ENCODE data around the gene ZC3HAV1.
A peak's percentile ranks its signal among the peaks of the same experiment; 100 is the strongest.
"Not testable (repeated sequence)": the region's sequence is repeated elsewhere in the genome, so short reads cannot be mapped to it uniquely, and the experiment has no call there.

Gene ZC3HAV1

GRCh38 chr7:139109983-139110411, 477 bp upstream of the ZC3HAV1 start:
- Histone ChIP-seq H3K27ac (ENCODE audit: low read length) (peak overlapping the region; percentile 97), H3K4me1 (ENCODE audit: insufficient read depth, low read length) (peaks cover 43% of the 10 kb centered on the region), H3K27me3 (ENCODE audit: insufficient read depth, low read length, poor library complexity) (no peaks in the 10 kb centered on the region), H3K4me2 (ENCODE audit: insufficient read depth, low read length) (peak overlapping the region; percentile 75), H3K9ac (ENCODE audit: low read depth, low read length) (peak overlapping the region; percentile 98), H3K79me2 (ENCODE audit: insufficient read depth, low read length) (peaks cover 53% of the 10 kb centered on the region), H3K36me3 (ENCODE audit: insufficient read depth, low read length) (peaks cover 38% of the 10 kb centered on the region), H3K9me3 (ENCODE audit: insufficient read depth, low read length, severe bottlenecking) (no peaks in the 10 kb centered on the region), H4K20me1 (ENCODE audit: insufficient read depth, low read length) (peaks cover 28% of the 10 kb centered on the region), H3K4me3 (ENCODE audit: low read depth in 1 of 2, low read length in 2 of 2) (peak overlapping the region; percentile 82 to 96; a peak in 3 of 4 replicates), H2AFZ (ENCODE audit: low read depth, low read length) (peak overlapping the region; percentile 90)
- ATAC-seq (ENCODE audit: insufficient read depth, low read depth) (no peak; the same call in 2 of the 3 replicates), DNase-seq (no peak)
- TF ChIP-seq CTCF (IDR thresholded peaks at IDR 0.05; ENCODE audit: borderline replicate concordance, extremely low read depth, low read length, poor library complexity, severe bottlenecking) (no peak), EZH2 (IDR thresholded peaks at IDR 0.05; ENCODE audit: borderline replicate concordance, low read depth, low read length, severe bottlenecking) (no peak)

- DNase-seq (peak; percentile 51), ATAC-seq (ENCODE audit: insufficient read depth, low read depth) (peak; percentile 11; the same call in 2 of the 3 replicates)
- peak overlapping the region; percentile 75 for H3K4me2 ChIP-seq (ENCODE audit: insufficient read depth, low read length)
- no peaks in the 10 kb centered on the region for H3K27me3 ChIP-seq (ENCODE audit: insufficient read depth, low read length, poor library complexity)
- H3K4me1 ChIP-seq (ENCODE audit: insufficient read depth, low read length) = peaks cover 53% of the 10 kb centered on the region
- H3K9me3 ChIP-seq (ENCODE audit: insufficient read depth, low read length, severe bottlenecking) = no peaks in the 10 kb centered on the region
- peaks cover 67% of the 10 kb centered on the region for H3K79me2 ChIP-seq (ENCODE audit: insufficient read depth, low read length)
- TF ChIP-seq CTCF (IDR thresholded peaks at IDR 0.05; ENCODE audit: borderline replicate concordance, extremely low read depth, low read length, poor library complexity, severe bottlenecking) (no peak), EZH2 (IDR thresholded peaks at IDR 0.05; ENCODE audit: borderline replicate concordance, low read depth, low read length, severe bottlenecking) (no peak)
- H3K27ac ChIP-seq (ENCODE audit: low read length) = peak overlapping the region; percentile 97
- peak overlapping the region; percentile 98 for H3K9ac ChIP-seq (ENCODE audit: low read depth, low read length)
- H3K4me3 ChIP-seq (ENCODE audit: low read depth in 1 of 2, low read length in 2 of 2) = peak overlapping the region; percentile 82 to 96
- peaks cover 40% of the 10 kb centered on the region for H3K36me3 ChIP-seq (ENCODE audit: insufficient read depth, low read length)
- H4K20me1 ChIP-seq (ENCODE audit: insufficient read depth, low read length) = peaks cover 31% of the 10 kb centered on the region
- peak overlapping the region; percentile 48; the same call in 1 of the 2 replicates for H2AFZ ChIP-seq (ENCODE audit: low read depth, low read length)
These were observed 993 bp downstream of the ZC3HAV1 start for GRCh38 chr7:139108266-139109187.

- Histone ChIP-seq H3K9me3 (ENCODE audit: insufficient read depth, low read length, severe bottlenecking) (no peaks in the 10 kb centered on the region), H3K4me2 (ENCODE audit: insufficient read depth, low read length) (peak overlapping the region; percentile 75), H3K9ac (ENCODE audit: low read depth, low read length) (peak overlapping the region; percentile 98), H3K4me1 (ENCODE audit: insufficient read depth, low read length) (peaks cover 59% of the 10 kb centered on the region), H3K36me3 (ENCODE audit: insufficient read depth, low read length) (peaks cover 48% of the 10 kb centered on the region), H3K4me3 (ENCODE audit: low read depth in 1 of 2, low read length in 2 of 2) (peak overlapping the region; percentile 82 to 96), H2AFZ (ENCODE audit: low read depth, low read length) (no peak overlapping the region), H3K27me3 (ENCODE audit: insufficient read depth, low read length, poor library complexity) (no peaks in the 10 kb centered on the region), H3K79me2 (ENCODE audit: insufficient read depth, low read length) (peaks cover 83% of the 10 kb centered on the region), H3K27ac (ENCODE audit: low read length) (peak overlapping the region; percentile 97), H4K20me1 (ENCODE audit: insufficient read depth, low read length) (peaks cover 42% of the 10 kb centered on the region)
- TF ChIP-seq CTCF (IDR thresholded peaks at IDR 0.05; ENCODE audit: borderline replicate concordance, extremely low read depth, low read length, poor library complexity, severe bottlenecking) = no peak
- no peak for TF ChIP-seq EZH2 (IDR thresholded peaks at IDR 0.05; ENCODE audit: borderline replicate concordance, low read depth, low read length, severe bottlenecking)
- no peak for DNase-seq
- ATAC-seq (ENCODE audit: insufficient read depth, low read depth) = no peak
These were observed 2.6 kb downstream of the ZC3HAV1 start for GRCh38 chr7:139106959-139107358.

- not testable (repeated sequence) for H3K9me3 ChIP-seq (ENCODE audit: insufficient read depth, low read length, severe bottlenecking); ATAC-seq (ENCODE audit: insufficient read depth, low read depth); H3K27me3 ChIP-seq (ENCODE audit: insufficient read depth, low read length, poor library complexity); H2AFZ ChIP-seq (ENCODE audit: low read depth, low read length)
- peak overlapping the region; percentile 82 to 96; a peak in 3 of 4 replicates for H3K4me3 ChIP-seq (ENCODE audit: low read depth in 1 of 2, low read length in 2 of 2)
- peaks cover 89% of the 10 kb centered on the region for H3K79me2 ChIP-seq (ENCODE audit: insufficient read depth, low read length)
- H3K4me2 ChIP-seq (ENCODE audit: insufficient read depth, low read length) = peak overlapping the region; percentile 75
- H3K9ac ChIP-seq (ENCODE audit: low read depth, low read length) = peak overlapping the region; percentile 98
- peaks cover 45% of the 10 kb centered on the region for H4K20me1 ChIP-seq (ENCODE audit: insufficient read depth, low read length)
- H3K36me3 ChIP-seq (ENCODE audit: insufficient read depth, low read length) = peaks cover 50% of the 10 kb centered on the region
- peaks cover 59% of the 10 kb centered on the region for H3K4me1 ChIP-seq (ENCODE audit: insufficient read depth, low read length)
- peak; percentile 35 for DNase-seq
- peak overlapping the region; percentile 97 for H3K27ac ChIP-seq (ENCODE audit: low read length)
These were observed 3.3 kb downstream of the ZC3HAV1 start for GRCh38 chr7:139106227-139106626.
